Stimulated activated naive CD8-positive, alpha-beta T cell treated with anti-CD3 and anti-CD28 coated beads, Interleukin-15, Interleukin-2, amounts not matched to agents 100 ng/mL and 50 ng/mL, for 24 hours (primary cell): ENCODE measurements around the gene ETV3L.

Source experiments
- H3K27ac Mint-ChIP-seq: one replicate; pipeline ENCODE4 v1.8.0; 2021; ENCODE audit warnings: mild to moderate bottlenecking, mixed read lengths
- H3K27me3 Mint-ChIP-seq: one replicate; pipeline ENCODE4 v1.8.0; 2021; ENCODE audit warnings: mixed read lengths
- H3K36me3 Mint-ChIP-seq: one replicate; pipeline ENCODE4 v1.8.0; 2021; ENCODE audit warnings: low read depth, mixed read lengths
- H3K4me1 Mint-ChIP-seq: one replicate; pipeline ENCODE4 v1.8.0; 2021; ENCODE audit warnings: low read depth, mixed read lengths
- H3K4me3 Mint-ChIP-seq: one replicate; pipeline ENCODE4 v1.8.0; 2021; ENCODE audit warnings: mild to moderate bottlenecking, mixed read lengths
- H3K9me3 Mint-ChIP-seq: one replicate; pipeline ENCODE4 v1.8.0; 2021; ENCODE audit warnings: mixed read lengths

ETV3L gene

GRCh38 chr1:157137046-157137407 is 37.4 kb upstream of the ETV3L start:
- peaks cover 86% of the 10 kb centered on the region for H3K4me1 Mint-ChIP-seq
- H3K27ac Mint-ChIP-seq, result peak overlapping the region; percentile 93
- peak overlapping the region; percentile 99 for H3K4me3 Mint-ChIP-seq
- H3K36me3 Mint-ChIP-seq, result peaks cover 58% of the 10 kb centered on the region
- no peaks in the 10 kb centered on the region for H3K27me3 Mint-ChIP-seq
- H3K9me3 Mint-ChIP-seq, result no peaks in the 10 kb centered on the region

GRCh38 chr1:157136133-157136532 is 36.5 kb upstream of the ETV3L start:
- Mint-ChIP-seq H3K27ac (peak overlapping the region; percentile 93), H3K4me3 (peak overlapping the region; percentile 99), H3K9me3 (no peaks in the 10 kb centered on the region), H3K4me1 (peaks cover 84% of the 10 kb centered on the region), H3K36me3 (peaks cover 67% of the 10 kb centered on the region), H3K27me3 (no peaks in the 10 kb centered on the region)

GRCh38 chr1:157135646-157136045 is 36.0 kb upstream of the ETV3L start:
- Mint-ChIP-seq H3K27me3 (no peaks in the 10 kb centered on the region), H3K4me3 (peak overlapping the region; percentile 99), H3K27ac (peak overlapping the region; percentile 93), H3K4me1 (peaks cover 79% of the 10 kb centered on the region), H3K36me3 (peaks cover 72% of the 10 kb centered on the region), H3K9me3 (no peaks in the 10 kb centered on the region)

- Mint-ChIP-seq H3K27me3 (no peaks in the 10 kb centered on the region), H3K4me3 (peak overlapping the region; percentile 99), H3K36me3 (peaks cover 78% of the 10 kb centered on the region)
Observed at GRCh38 chr1:157135070-157135469, 35.5 kb upstream of the ETV3L start.

GRCh38 chr1:157134442-157134841 is 34.8 kb upstream of the ETV3L start:
- Mint-ChIP-seq H3K27ac (peak overlapping the region; percentile 41), H3K27me3 (no peaks in the 10 kb centered on the region), H3K36me3 (peaks cover 82% of the 10 kb centered on the region)

More at GRCh38 chr1:157135070-157135469, 35.5 kb upstream of the ETV3L start:
- no peaks in the 10 kb centered on the region for H3K9me3 Mint-ChIP-seq
- peaks cover 74% of the 10 kb centered on the region for H3K4me1 Mint-ChIP-seq
- peak overlapping the region; percentile 93 for H3K27ac Mint-ChIP-seq

GRCh38 chr1:157133426-157133825 is 33.8 kb upstream of the ETV3L start:
- H3K36me3 Mint-ChIP-seq, result peaks cover 88% of the 10 kb centered on the region
- H3K27me3 Mint-ChIP-seq, result no peaks in the 10 kb centered on the region
- peak overlapping the region; percentile 99 for H3K4me3 Mint-ChIP-seq
- H3K27ac Mint-ChIP-seq, result peak overlapping the region; percentile 75
- peaks cover 60% of the 10 kb centered on the region for H3K4me1 Mint-ChIP-seq
- no peaks in the 10 kb centered on the region for H3K9me3 Mint-ChIP-seq

More at GRCh38 chr1:157134442-157134841, 34.8 kb upstream of the ETV3L start:
- peaks cover 67% of the 10 kb centered on the region for H3K4me1 Mint-ChIP-seq
- no peaks in the 10 kb centered on the region for H3K9me3 Mint-ChIP-seq
- peak overlapping the region; percentile 99 for H3K4me3 Mint-ChIP-seq

- H3K9me3 Mint-ChIP-seq, result no peaks in the 10 kb centered on the region
- H3K27me3 Mint-ChIP-seq, result no peaks in the 10 kb centered on the region
- peak overlapping the region; percentile 52 for H3K27ac Mint-ChIP-seq
- peaks cover 93% of the 10 kb centered on the region for H3K36me3 Mint-ChIP-seq
- peaks cover 60% of the 10 kb centered on the region for H3K4me1 Mint-ChIP-seq
- no peak overlapping the region for H3K4me3 Mint-ChIP-seq
Observed at GRCh38 chr1:157132616-157133167, 33.1 kb upstream of the ETV3L start.

- H3K27ac Mint-ChIP-seq, result peak overlapping the region; percentile 52
- no peaks in the 10 kb centered on the region for H3K27me3 Mint-ChIP-seq
- H3K4me1 Mint-ChIP-seq, result peaks cover 58% of the 10 kb centered on the region
- H3K4me3 Mint-ChIP-seq, result no peak overlapping the region
- H3K36me3 Mint-ChIP-seq, result peaks cover 93% of the 10 kb centered on the region
- H3K9me3 Mint-ChIP-seq, result no peaks in the 10 kb centered on the region
Observed at GRCh38 chr1:157132111-157132510, 32.5 kb upstream of the ETV3L start.

GRCh38 chr1:157131281-157131680 is 31.7 kb upstream of the ETV3L start:
- peaks cover 88% of the 10 kb centered on the region for H3K36me3 Mint-ChIP-seq
- no peak overlapping the region for H3K4me3 Mint-ChIP-seq
- H3K9me3 Mint-ChIP-seq, result no peaks in the 10 kb centered on the region
- peaks cover 50% of the 10 kb centered on the region for H3K4me1 Mint-ChIP-seq
- H3K27ac Mint-ChIP-seq, result no peak overlapping the region
- H3K27me3 Mint-ChIP-seq, result no peaks in the 10 kb centered on the region

- Mint-ChIP-seq H3K36me3 (peaks cover 74% of the 10 kb centered on the region), H3K27ac (no peak overlapping the region), H3K4me1 (peaks cover 14% of the 10 kb centered on the region)
Observed at GRCh38 chr1:157124855-157125254, 25.2 kb upstream of the ETV3L start.

GRCh38 chr1:157119448-157119847 is 19.8 kb upstream of the ETV3L start:
- peaks cover 9% of the 10 kb centered on the region for H3K4me1 Mint-ChIP-seq
- peaks cover 30% of the 10 kb centered on the region for H3K36me3 Mint-ChIP-seq
- no peak overlapping the region for H3K4me3 Mint-ChIP-seq
- no peaks in the 10 kb centered on the region for H3K9me3 Mint-ChIP-seq
- H3K27me3 Mint-ChIP-seq, result no peaks in the 10 kb centered on the region
- H3K27ac Mint-ChIP-seq, result peak overlapping the region; percentile 21

More at GRCh38 chr1:157124855-157125254, 25.2 kb upstream of the ETV3L start:
- H3K4me3 Mint-ChIP-seq, result no peak overlapping the region
- H3K9me3 Mint-ChIP-seq, result no peaks in the 10 kb centered on the region
- H3K27me3 Mint-ChIP-seq, result no peaks in the 10 kb centered on the region

- Mint-ChIP-seq H3K36me3 (peaks cover 26% of the 10 kb centered on the region), H3K4me1 (peaks cover 5% of the 10 kb centered on the region), H3K27me3 (no peaks in the 10 kb centered on the region), H3K27ac (peak overlapping the region; percentile 21), H3K4me3 (no peak overlapping the region), H3K9me3 (no peaks in the 10 kb centered on the region)
Observed at GRCh38 chr1:157119008-157119407, 19.4 kb upstream of the ETV3L start.

GRCh38 chr1:157117527-157118057 is 18.0 kb upstream of the ETV3L start:
- Mint-ChIP-seq H3K27ac (no peak overlapping the region), H3K4me3 (no peak overlapping the region), H3K9me3 (no peaks in the 10 kb centered on the region), H3K27me3 (peaks cover 4% of the 10 kb centered on the region), H3K36me3 (peaks cover 12% of the 10 kb centered on the region), H3K4me1 (peaks cover 4% of the 10 kb centered on the region)

- peaks cover 8% of the 10 kb centered on the region for H3K27me3 Mint-ChIP-seq
- peaks cover 5% of the 10 kb centered on the region for H3K36me3 Mint-ChIP-seq
- no peak overlapping the region for H3K27ac Mint-ChIP-seq
- H3K4me1 Mint-ChIP-seq, result peaks cover 4% of the 10 kb centered on the region
- no peaks in the 10 kb centered on the region for H3K9me3 Mint-ChIP-seq
- H3K4me3 Mint-ChIP-seq, result no peak overlapping the region
Observed at GRCh38 chr1:157116737-157117103, 17.1 kb upstream of the ETV3L start.

GRCh38 chr1:157115851-157116736 is 16.5 kb upstream of the ETV3L start:
- Mint-ChIP-seq H3K4me1 (peaks cover 4% of the 10 kb centered on the region), H3K27ac (no peak overlapping the region), H3K4me3 (no peak overlapping the region), H3K9me3 (no peaks in the 10 kb centered on the region), H3K36me3 (no peaks in the 10 kb centered on the region), H3K27me3 (peaks cover 8% of the 10 kb centered on the region)
